PC-9 (cell line): ENCODE data around the gene TDRD1. TPM values are rescaled to one million over a fixed set of nuclear protein-coding genes. Genes with fewer than 3 reads are reported as not detected.
"Not testable (repeated sequence)": the region's sequence is repeated elsewhere in the genome, so short reads cannot be mapped to it uniquely, and the experiment has no call there.

Experiments used
- BruUV-seq: library from RNA; stranded (reverse); fragments of 400-500 nt; replicated peaks from 2 replicates; lab custom pipeline; 2021; lab: Mats Ljungman, UMichigan
- CTCF ChIA-PET: fragments of 300-600 bp; sonication (Branson Sonifier 250); formaldehyde crosslinking; loops from one replicate; lab custom pipeline; 2022; ENCODE audit warnings: antibody characterized with exemption; lab: Charles Lee
- POLR2A ChIA-PET: fragments of 300-600 bp; sonication (Branson Sonifier 250); formaldehyde crosslinking; loops from one replicate; lab custom pipeline; 2022; ENCODE audit warnings: antibody characterized with exemption; ENCODE audit not compliant: unreplicated experiment; lab: Charles Lee
- DNase-seq, 2 experiments: peaks; one replicate each; pipeline versions ENCODE4 v3.0.0 to v3.0.0-alpha.2; 2015 to 2022; ENCODE audit warnings: mixed read lengths in 1 of 2
- H2AFZ ChIP-seq: fragments of 200-600 bp; sonication (generic); 2 replicates; pipeline ENCODE4 v1.8.1; 2017; ENCODE audit warnings: antibody characterized with exemption
- H3F3A ChIP-seq: fragments of 200-600 bp; sonication (generic); 2 replicates; pipeline ENCODE4 v1.8.1; 2017; ENCODE audit warnings: antibody characterized with exemption, mild to moderate bottlenecking, low read depth; ENCODE audit not compliant: insufficient read depth
- H3K27ac ChIP-seq: fragments of 200-600 bp; sonication (generic); 2 replicates; pipeline ENCODE4 v1.6.1; 2016; ENCODE audit warnings: mixed run types
- H3K27me3 ChIP-seq: fragments of 200-600 bp; sonication (generic); 2 replicates; pipeline ENCODE4 v1.6.1; 2016; ENCODE audit warnings: low read depth, mixed run types; ENCODE audit not compliant: insufficient read depth
- H3K36me3 ChIP-seq: fragments of 200-600 bp; sonication (generic); 2 replicates; pipeline ENCODE4 v1.6.1; 2016; ENCODE audit warnings: low read depth, mixed run types
- H3K4me1 ChIP-seq: fragments of 200-600 bp; sonication (generic); replicated peaks from 2 replicates; pipeline ENCODE4 v1.6.1; 2016; ENCODE audit warnings: mixed run types; ENCODE audit not compliant: insufficient read depth
- H3K4me2 ChIP-seq: fragments of 200-600 bp; sonication (generic); 2 replicates; pipeline ENCODE4 v1.6.1; 2017; ENCODE audit warnings: mixed run types
- H3K4me3 ChIP-seq: fragments of 200-600 bp; sonication (generic); 2 replicates; pipeline ENCODE4 v1.6.1; 2016; ENCODE audit warnings: mixed run types
- H3K79me2 ChIP-seq: fragments of 200-600 bp; sonication (generic); 2 replicates; pipeline ENCODE4 v1.6.1; 2017; ENCODE audit warnings: low read depth, mixed run types
- H3K9me2 ChIP-seq: fragments of 200-600 bp; sonication (generic); 2 replicates; pipeline ENCODE4 v1.8.1; 2017; ENCODE audit warnings: mild to moderate bottlenecking; ENCODE audit not compliant: insufficient read depth
- H3K9me3 ChIP-seq: fragments of 200-600 bp; sonication (generic); 2 replicates; pipeline ENCODE4 v1.8.1; 2016; ENCODE audit warnings: low read depth; ENCODE audit not compliant: insufficient read depth
- H4K20me1 ChIP-seq: fragments of 200-600 bp; sonication (generic); 2 replicates; pipeline ENCODE4 v1.8.1; 2017; ENCODE audit not compliant: insufficient read depth
- EZH2 ChIP-seq: fragments of 200-600 bp; sonication (generic); IDR thresholded peaks from 2 replicates; pipeline ENCODE4 v1.8.0; 2017; ENCODE audit warnings: antibody characterized with exemption, low read depth
- intact Hi-C: fragments of 100-400 bp; cut with micrococcal nuclease; formaldehyde crosslinking; loops from one replicate; pipeline ENCODE4 v1.10.0; 2022; ENCODE audit not compliant: unreplicated experiment
- total RNA-seq: library from RNA; stranded (reverse); gene quantifications from 2 replicates; pipeline ENCODE4 v1.2.3, GENCODE V29; 2021
- TF ChIP-seq, protein P1 (sequence below): fragments of 200-600 bp; sonication (generic); conservative IDR thresholded peaks from 2 replicates; pipeline ENCODE4 v1.6.1; 2017; ENCODE audit warnings: mixed run types, antibody characterized with exemption, mild to moderate bottlenecking, moderate library complexity

The TDRD1 gene
- total RNA-seq, 1 experiment from 2014 or later: not detected

DNA sequence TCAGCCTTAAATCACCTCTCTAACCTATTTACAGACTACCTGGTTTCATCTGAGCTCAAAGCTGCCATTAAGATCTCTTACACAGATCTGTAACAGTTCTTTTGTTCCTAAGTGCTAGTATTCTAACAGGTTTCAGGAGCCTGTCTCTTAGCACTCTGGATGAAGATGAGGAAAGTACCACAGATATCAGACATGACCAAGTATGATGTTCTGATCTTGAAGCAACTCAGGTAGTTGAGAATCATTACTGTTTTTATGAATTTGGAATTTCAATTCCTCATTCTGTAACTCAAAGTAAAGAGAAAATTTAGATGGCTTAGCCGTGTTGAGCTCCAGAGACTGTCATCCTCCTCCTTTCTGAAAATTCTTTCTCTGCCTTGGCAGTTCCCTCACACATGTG lies 36.0 kb upstream of the TDRD1 start:
- BruUV-seq: no TSS peak
- no peaks in the 10 kb centered on the region for H3K27me3 ChIP-seq
- H3K9me2 ChIP-seq: no peaks in the 10 kb centered on the region
- H4K20me1 ChIP-seq: no peaks in the 10 kb centered on the region
- no peaks in the 10 kb centered on the region for H3K79me2 ChIP-seq
- peaks cover 8% of the 10 kb centered on the region; the same call in 1 of the 2 replicates for H3K36me3 ChIP-seq
- no peak overlapping the region for H3K27ac ChIP-seq
- no peak overlapping the region for H2AFZ ChIP-seq
- TF ChIP-seq EZH2: no peak
- TF ChIP-seq, protein P1, sequence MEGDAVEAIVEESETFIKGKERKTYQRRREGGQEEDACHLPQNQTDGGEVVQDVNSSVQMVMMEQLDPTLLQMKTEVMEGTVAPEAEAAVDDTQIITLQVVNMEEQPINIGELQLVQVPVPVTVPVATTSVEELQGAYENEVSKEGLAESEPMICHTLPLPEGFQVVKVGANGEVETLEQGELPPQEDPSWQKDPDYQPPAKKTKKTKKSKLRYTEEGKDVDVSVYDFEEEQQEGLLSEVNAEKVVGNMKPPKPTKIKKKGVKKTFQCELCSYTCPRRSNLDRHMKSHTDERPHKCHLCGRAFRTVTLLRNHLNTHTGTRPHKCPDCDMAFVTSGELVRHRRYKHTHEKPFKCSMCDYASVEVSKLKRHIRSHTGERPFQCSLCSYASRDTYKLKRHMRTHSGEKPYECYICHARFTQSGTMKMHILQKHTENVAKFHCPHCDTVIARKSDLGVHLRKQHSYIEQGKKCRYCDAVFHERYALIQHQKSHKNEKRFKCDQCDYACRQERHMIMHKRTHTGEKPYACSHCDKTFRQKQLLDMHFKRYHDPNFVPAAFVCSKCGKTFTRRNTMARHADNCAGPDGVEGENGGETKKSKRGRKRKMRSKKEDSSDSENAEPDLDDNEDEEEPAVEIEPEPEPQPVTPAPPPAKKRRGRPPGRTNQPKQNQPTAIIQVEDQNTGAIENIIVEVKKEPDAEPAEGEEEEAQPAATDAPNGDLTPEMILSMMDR: no peak
- DNase-seq: no peak
- CTCF ChIA-PET: no interaction called here
- intact Hi-C loops: no loop called here
- no peak overlapping the region for H3K4me2 ChIP-seq
- POLR2A ChIA-PET: no interaction called here
- H3K4me1 ChIP-seq: no peaks in the 10 kb centered on the region
- no peaks in the 10 kb centered on the region for H3F3A ChIP-seq
- no peaks in the 10 kb centered on the region for H3K9me3 ChIP-seq
- H3K4me3 ChIP-seq: no peak overlapping the region

DNA sequence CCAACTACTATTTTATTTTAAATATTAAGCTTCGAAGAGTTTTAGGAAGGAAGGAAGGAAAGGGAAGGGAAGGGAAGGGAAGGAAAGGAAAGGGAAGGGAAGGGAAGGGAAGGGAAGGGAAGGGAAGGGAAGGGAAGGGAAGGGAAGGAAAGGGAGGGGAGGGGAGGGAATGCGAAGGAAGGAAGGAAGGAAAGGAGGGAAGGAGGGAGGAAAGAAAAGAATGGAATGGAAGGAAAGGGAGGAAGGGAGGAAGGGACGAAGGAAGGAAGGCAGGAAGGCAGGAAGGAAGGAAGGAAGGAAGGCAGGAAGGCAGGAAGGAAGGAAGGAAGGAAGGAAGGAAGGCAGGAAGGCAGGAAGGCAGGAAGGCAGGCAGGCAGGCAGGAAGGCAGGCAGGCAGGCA lies 29.7 kb upstream of the TDRD1 start:
- DNase-seq, H3K4me1 ChIP-seq, intact Hi-C loops, H2AFZ ChIP-seq, H4K20me1 ChIP-seq, H3K36me3 ChIP-seq, H3K27me3 ChIP-seq, CTCF ChIA-PET, H3F3A ChIP-seq, H3K79me2 ChIP-seq, H3K27ac ChIP-seq, H3K9me2 ChIP-seq, H3K4me3 ChIP-seq, H3K9me3 ChIP-seq, H3K4me2 ChIP-seq, POLR2A ChIA-PET, BruUV-seq: not testable (repeated sequence)

DNA sequence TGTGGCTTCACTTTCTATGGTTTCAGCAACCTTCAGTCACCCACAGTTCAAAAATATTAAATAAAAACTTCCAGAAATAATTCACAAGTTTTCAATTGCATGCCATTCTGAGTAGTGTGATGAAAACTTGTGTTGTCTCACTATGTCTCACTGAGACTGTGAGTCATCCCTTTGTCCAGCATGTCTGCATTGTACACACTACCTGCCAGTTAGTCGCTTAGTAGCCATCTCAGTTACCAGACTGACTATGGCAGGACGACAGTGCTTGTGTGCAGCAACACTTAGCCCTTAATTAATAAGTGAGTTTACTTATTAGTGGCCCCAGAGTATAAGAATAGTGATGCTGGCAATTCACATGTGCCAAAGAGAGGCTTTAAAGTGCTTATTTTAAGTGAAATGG lies 27.7 kb upstream of the TDRD1 start:
- H3K27me3 ChIP-seq: no peaks in the 10 kb centered on the region
- H3K36me3 ChIP-seq: peaks cover 6% of the 10 kb centered on the region
- peak overlapping the region; percentile 34; the same call in 1 of the 2 replicates for H3K4me2 ChIP-seq
- no peaks in the 10 kb centered on the region for H3K9me2 ChIP-seq
- peak overlapping the region; percentile 54; the same call in 1 of the 2 replicates for H3K27ac ChIP-seq
- no TSS peak for BruUV-seq
- peaks cover 10% of the 10 kb centered on the region for H3K4me1 ChIP-seq
- no peak overlapping the region for H2AFZ ChIP-seq
- ChIA-PET POLR2A (no interaction called here), CTCF (no interaction called here)
- no peaks in the 10 kb centered on the region for H4K20me1 ChIP-seq
- no peaks in the 10 kb centered on the region for H3K9me3 ChIP-seq
- peak; percentile 16 to 73 for DNase-seq
- no peak overlapping the region for H3K4me3 ChIP-seq
- peaks cover 8% of the 10 kb centered on the region; the same call in 1 of the 2 replicates for H3F3A ChIP-seq
- TF ChIP-seq EZH2: no peak
- TF ChIP-seq, protein P1: no peak
- intact Hi-C loops: no loop called here
- no peaks in the 10 kb centered on the region for H3K79me2 ChIP-seq

DNA sequence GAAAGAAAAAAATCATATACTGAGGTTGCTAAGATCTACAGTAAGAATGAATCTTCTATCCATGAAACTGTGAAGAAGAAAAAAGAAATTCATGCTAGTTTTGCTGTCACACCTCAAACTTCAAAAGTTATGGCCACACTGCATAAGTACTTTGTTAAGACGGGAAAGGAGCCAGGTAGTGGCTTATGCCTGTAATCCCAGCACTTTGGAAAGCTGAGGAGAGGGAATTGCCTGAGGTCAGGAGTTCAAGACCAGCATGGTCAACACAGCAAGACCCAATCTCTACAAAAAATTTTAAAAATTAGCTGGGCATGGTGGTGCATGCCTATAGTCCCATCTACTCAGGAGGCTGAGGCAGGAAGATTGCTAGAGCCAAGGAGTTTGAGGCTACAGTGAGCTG lies 27.3 kb upstream of the TDRD1 start:
- no peaks in the 10 kb centered on the region for H4K20me1 ChIP-seq
- H3K9me2 ChIP-seq: no peaks in the 10 kb centered on the region
- H3F3A ChIP-seq: peaks cover 8% of the 10 kb centered on the region; the same call in 1 of the 2 replicates
- no peak overlapping the region for H3K4me3 ChIP-seq
- POLR2A ChIA-PET: interaction anchor here (0.6 kb wide), 1 partner anchor 257 kb away, joined by 7 read pairs; no protein-coding TSS in a partner anchor
- H3K4me2 ChIP-seq: 0 out of 2 replicates have a peak overlapping the region, but pooled peaks have one; percentile 34
- DNase-seq: no peak
- CTCF ChIA-PET: no interaction called here
- peaks cover 10% of the 10 kb centered on the region for H3K4me1 ChIP-seq
- TF ChIP-seq, protein P1: no peak
- no peak for TF ChIP-seq EZH2
- BruUV-seq: no TSS peak
- no peak overlapping the region for H2AFZ ChIP-seq
- no peaks in the 10 kb centered on the region for H3K27me3 ChIP-seq
- peaks cover 6% of the 10 kb centered on the region for H3K36me3 ChIP-seq
- no peaks in the 10 kb centered on the region for H3K9me3 ChIP-seq
- H3K27ac ChIP-seq: peak overlapping the region; percentile 54; the same call in 1 of the 2 replicates
- no peaks in the 10 kb centered on the region for H3K79me2 ChIP-seq
- intact Hi-C loops: no loop called here
